Right cardiac atrium (tissue), 5 donors: ENCODE results near the gene OR1E1. TPM values are rescaled to one million over a fixed set of nuclear protein-coding genes. Genes with fewer than 3 reads are reported as not detected.
"Not testable (repeated sequence)": the region's sequence is repeated elsewhere in the genome, so short reads cannot be mapped to it uniquely, and the experiment has no call there.

ENCODE experiments used
- ATAC-seq, 2 donors: fragments of 200-7000 bp; cut with Tn5 transposase; one replicate each; pipeline versions ENCODE4 v1.8.0 to v1.9.1; 2020; ENCODE audit warnings: moderate library complexity in 2 of 2, mild to moderate bottlenecking in 1 of 2
- DNase-seq, 3 donors: peaks; one replicate each; pipeline ENCODE4 v3.0.0-alpha.2; 2020
- H3K27ac ChIP-seq: one replicate; pipeline ENCODE4 v1.5.1; 2013; ENCODE audit warnings: mild to moderate bottlenecking, low read length, control low read depth, moderate library complexity
- H3K27me3 ChIP-seq: one replicate; pipeline ENCODE4 v1.6.1; 2013; ENCODE audit not compliant: control insufficient read depth, insufficient read depth
- H3K4me1 ChIP-seq: one replicate; pipeline ENCODE4 v1.6.1; 2013; ENCODE audit warnings: low read length; ENCODE audit not compliant: control insufficient read depth, insufficient read depth
- H3K4me3 ChIP-seq: one replicate; pipeline ENCODE4 v1.5.1; 2013; ENCODE audit warnings: low read length, control low read depth
- H3K9me3 ChIP-seq: one replicate; pipeline ENCODE4 v1.6.1; 2013; ENCODE audit warnings: low read length; ENCODE audit not compliant: control insufficient read depth
- WGBS: extraction: QIAGEN DNeasy Blood & Tissue Kit; methylation state at CpG from one replicate; pipeline ENCODE4 v1.1.7; 2013; 5-methylcytosine and 5-hydroxymethylcytosine counted together
- intact Hi-C, 4 donors: fragments of 100-400 bp; cut with DNase I; formaldehyde crosslinking; loops; one replicate each; pipeline versions ENCODE4 v1.11.0 to v1.14.0; 2022 to 2023
- polyA plus RNA-seq: library from polyadenylated mRNA; stranded (reverse); fragments of 200-250 nt; gene quantifications from one replicate; pipeline ENCODE4 v1.2.3, GENCODE V29; 2013
- total RNA-seq, 4 donors: library from RNA; stranded (reverse); fragmentation: NEBNext Ultra II Directional; extraction: Animal tissue kit (Norgen Biotek cat#: 25700); gene quantifications; one replicate each; pipeline ENCODE4 v1.2.1, GENCODE V29; 2021
- donor health status: healthy with polysubstance abuse.
- donor health status: DM: no; HTN: yes; CAD: no.
- donor health status: DM: no; HTN: no; CAD: no.
- donor health status: DM: no; HTN: yes; CAD: no; lungs with severe emphysema.
- donor health status: DM: yes; HTN: yes; CAD: no.

Gene OR1E1
- total and polyA plus RNA-seq, 5 donors: not detected

GRCh38 chr17:3401786-3402185 is 3.6 kb upstream of the OR1E1 start:
- intact Hi-C loops: no loop called here
- Histone ChIP-seq H3K27me3 (no peaks in the 10 kb centered on the region), H3K27ac (no peak overlapping the region), H3K9me3 (no peaks in the 10 kb centered on the region), H3K4me1 (no peaks in the 10 kb centered on the region), H3K4me3 (no peak overlapping the region)
- WGBS: 58% methylated on average over 2 of the region's 2 CpGs
- DNase-seq (no peak), ATAC-seq (no peak)

- no peaks in the 10 kb centered on the region for H3K4me1 ChIP-seq
- H3K27ac ChIP-seq: no peak overlapping the region
- no peak for ATAC-seq
- WGBS: 44% methylated on average over 6 of the region's 6 CpGs
- H3K9me3 ChIP-seq: no peaks in the 10 kb centered on the region
- intact Hi-C loops: no loop called here
- no peak overlapping the region for H3K4me3 ChIP-seq
- no peak for DNase-seq
- H3K27me3 ChIP-seq: no peaks in the 10 kb centered on the region
Observed at GRCh38 chr17:3400055-3400454, 1.8 kb upstream of the OR1E1 start.

GRCh38 chr17:3397801-3398200 is 409 bp downstream of the OR1E1 start:
- ATAC-seq, H3K4me3 ChIP-seq, H3K4me1 ChIP-seq, H3K9me3 ChIP-seq, H3K27ac ChIP-seq, H3K27me3 ChIP-seq, DNase-seq, intact Hi-C loops: not testable (repeated sequence)
- WGBS: 41% methylated on average over 7 of the region's 7 CpGs

- no peak overlapping the region for H3K4me3 ChIP-seq
- WGBS: 64% methylated on average over 4 of the region's 4 CpGs
- no peaks in the 10 kb centered on the region for H3K4me1 ChIP-seq
- no peak overlapping the region for H3K27ac ChIP-seq
- DNase-seq (no peak), ATAC-seq (no peak)
- intact Hi-C loops: no loop called here
- no peaks in the 10 kb centered on the region for H3K27me3 ChIP-seq
- H3K9me3 ChIP-seq: no peaks in the 10 kb centered on the region
Observed at GRCh38 chr17:3389791-3390190, 8.4 kb downstream of the OR1E1 start.

- WGBS: 24% methylated on average over 92 of the region's 92 CpGs
- H3K27me3 ChIP-seq: no peaks in the 10 kb centered on the region
- ATAC-seq: peak; percentile 29 to 50
Observed at GRCh38 chr17:3385869-3386816, 12.1 kb downstream of the OR1E1 start, which contains the start of gene OR3A2. Gene OR3A2, minus strand, starts transcription at chr17:3386308.

DNA sequence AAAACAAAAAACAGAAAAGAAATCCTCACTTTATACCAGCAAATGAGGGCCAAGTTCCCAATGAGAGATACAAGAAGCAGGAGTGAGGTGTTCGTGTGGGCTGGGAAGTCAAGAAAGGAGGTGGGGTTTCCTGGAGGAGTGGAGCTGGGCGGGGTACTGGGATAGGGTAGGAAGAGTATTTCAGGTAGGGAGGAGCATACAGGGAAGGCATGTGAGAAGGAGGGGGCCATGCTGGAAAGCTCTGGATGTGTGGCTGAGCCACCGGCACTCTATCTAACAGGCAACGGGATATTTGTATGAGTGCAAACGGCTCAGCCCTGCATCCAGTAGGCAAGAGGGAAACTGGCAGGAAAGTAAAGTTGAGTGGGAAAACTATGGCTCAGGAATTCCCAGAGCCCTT is 16.3 kb downstream of the OR1E1 start:
- ATAC-seq (no peak), DNase-seq (no peak)
- H3K27me3 ChIP-seq: no peaks in the 10 kb centered on the region
- 81% methylated on average over 5 of the region's 5 CpGs for WGBS
- no peaks in the 10 kb centered on the region for H3K9me3 ChIP-seq
- intact Hi-C loops: no loop called here
- H3K4me1 ChIP-seq: no peaks in the 10 kb centered on the region
- no peak overlapping the region for H3K27ac ChIP-seq
- no peak overlapping the region for H3K4me3 ChIP-seq

More at GRCh38 chr17:3385869-3386816, 12.1 kb downstream of the OR1E1 start, which contains the start of gene OR3A2:
- H3K27ac ChIP-seq: no peak within 1 kb of the TSS
- DNase-seq: no peak
- H3K9me3 ChIP-seq: no peaks in the 10 kb centered on the region
- H3K4me3 ChIP-seq: no peak within 1 kb of the TSS
- intact Hi-C loops: no loop called here
- no peaks in the 10 kb centered on the region for H3K4me1 ChIP-seq

GRCh38 chr17:3378321-3378720 is 19.9 kb downstream of the OR1E1 start:
- 83% methylated on average over 8 of the region's 8 CpGs for WGBS
- Histone ChIP-seq H3K27me3 (no peaks in the 10 kb centered on the region), H3K27ac (no peak overlapping the region), H3K4me3 (no peak overlapping the region), H3K4me1 (no peaks in the 10 kb centered on the region), H3K9me3 (no peaks in the 10 kb centered on the region)
- intact Hi-C loops: no loop called here
- DNase-seq (no peak), ATAC-seq (no peak)

- DNase-seq: peak in 1 of 3 donors; percentile 59
- H3K27ac ChIP-seq, H3K4me1 ChIP-seq, H3K9me3 ChIP-seq, ATAC-seq, H3K27me3 ChIP-seq, H3K4me3 ChIP-seq, intact Hi-C loops: not testable (repeated sequence)
- 92% methylated on average over 31 of the region's 31 CpGs for WGBS
Observed at GRCh38 chr17:3371167-3371566, 27.0 kb downstream of the OR1E1 start.

Other genes with a start within 250 kb of the OR1E1 start
- gene OR1A2, start 200.9 kb downstream of the OR1E1 start, total RNA-seq: not detected
- not detected for gene OR1A2, start 200.9 kb downstream of the OR1E1 start, polyA plus RNA-seq
- gene OR1A1, start 190.7 kb downstream of the OR1E1 start, total RNA-seq: not detected
- not detected for gene OR1A1, start 190.7 kb downstream of the OR1E1 start, polyA plus RNA-seq
- not detected for gene OR3A1, start 100.0 kb downstream of the OR1E1 start, total RNA-seq
- not detected for gene OR3A1, start 100.0 kb downstream of the OR1E1 start, polyA plus RNA-seq
- under 1 TPM in 3 of 4 donors, not detected in 1; 0.56 to 0.83 (median 0.76) TPM for gene OR3A2, start 12.1 kb downstream of the OR1E1 start, total RNA-seq
- gene OR3A2, start 12.1 kb downstream of the OR1E1 start, polyA plus RNA-seq: 0.05 TPM
- not detected for gene OR3A3, start 13.0 kb upstream of the OR1E1 start, total RNA-seq
- gene OR3A3, start 13.0 kb upstream of the OR1E1 start, polyA plus RNA-seq: not detected
- gene OR1E2, start 35.4 kb upstream of the OR1E1 start, total RNA-seq: not detected
- gene OR1E2, start 35.4 kb upstream of the OR1E1 start, polyA plus RNA-seq: not detected
- 1 to 10 TPM in 1 of 4 donors, under 1 TPM in 1, not detected in 2; 0.45 to 1.6 TPM for gene SPATA22, start 73.4 kb upstream of the OR1E1 start, total RNA-seq
- gene SPATA22, start 73.4 kb upstream of the OR1E1 start, polyA plus RNA-seq: 1.5 TPM
- gene ASPA, start 77.6 kb upstream of the OR1E1 start, total RNA-seq: 1 to 10 TPM; 1.6 to 5.5 (median 2.5) TPM
- 1.6 TPM for gene ASPA, start 77.6 kb upstream of the OR1E1 start, polyA plus RNA-seq
- 1 to 10 TPM; 2.6 to 3.3 (median 2.8) TPM for gene TRPV3, start 159.4 kb upstream of the OR1E1 start, total RNA-seq
- gene TRPV3, start 159.4 kb upstream of the OR1E1 start, polyA plus RNA-seq: 1.6 TPM
- gene TRPV1, start 211.0 kb upstream of the OR1E1 start, total RNA-seq: 1 to 10 TPM; 3.5 to 4.6 (median 3.7) TPM
- 3.6 TPM for gene TRPV1, start 211.0 kb upstream of the OR1E1 start, polyA plus RNA-seq
- gene SHPK, start 237.8 kb upstream of the OR1E1 start, total RNA-seq: 1 to 10 TPM; 4.6 to 5.8 (median 4.9) TPM
- 2.9 TPM for gene SHPK, start 237.8 kb upstream of the OR1E1 start, polyA plus RNA-seq
- 10 to 100 TPM in 1 of 4 donors, 1 to 10 TPM in 3; 7.7 to 10.5 (median 8.4) TPM for gene CTNS, start 238.3 kb upstream of the OR1E1 start, total RNA-seq
- gene CTNS, start 238.3 kb upstream of the OR1E1 start, polyA plus RNA-seq: 7.4 TPM